ENCODE results near the gene APOL5.
"Not testable (repeated sequence)": the region's sequence is repeated elsewhere in the genome, so short reads cannot be mapped to it uniquely, and the experiment has no call there.

The APOL5 gene

GRCh38 chr22:35717572-35717971, at the start of gene APOL5:
APOL5 (plus strand) TSS chr22:35717872; CDS start chr22:35717872, 0 bp downstream.
- DNase-seq, result no peak

GRCh38 chr22:35674335-35674734, 43.3 kb upstream of the APOL5 start:
- no peak for DNase-seq

- DNase-seq, result not testable (repeated sequence)
These were observed 41.6 kb upstream of the APOL5 start for GRCh38 chr22:35676065-35676464.

GRCh38 chr22:35677460-35678187, 40.0 kb upstream of the APOL5 start:
- no peak for DNase-seq

- peak; percentile 19 for DNase-seq
These were observed 38.8 kb upstream of the APOL5 start for GRCh38 chr22:35678836-35679235.

GRCh38 chr22:35679492-35679891, 38.2 kb upstream of the APOL5 start:
- DNase-seq, result peak; percentile 82

- DNase-seq, result no peak
These were observed 36.1 kb upstream of the APOL5 start for GRCh38 chr22:35681454-35682052.

- DNase-seq, result no peak
These were observed 34.1 kb upstream of the APOL5 start for GRCh38 chr22:35683560-35683959.

GRCh38 chr22:35684270-35684700, 33.4 kb upstream of the APOL5 start:
- DNase-seq, result no peak

- no peak for DNase-seq
These were observed 32.9 kb upstream of the APOL5 start for GRCh38 chr22:35684732-35685131.

GRCh38 chr22:35685731-35686130, 31.9 kb upstream of the APOL5 start:
- no peak for DNase-seq

- no peak for DNase-seq
These were observed 31.4 kb upstream of the APOL5 start for GRCh38 chr22:35686298-35686697.

- DNase-seq, result no peak
These were observed 30.2 kb upstream of the APOL5 start for GRCh38 chr22:35687461-35687860.

GRCh38 chr22:35688913-35689675, 28.6 kb upstream of the APOL5 start:
- no peak for DNase-seq

GRCh38 chr22:35690001-35690400, 27.7 kb upstream of the APOL5 start:
- no peak for DNase-seq

- DNase-seq, result no peak
These were observed 22.5 kb upstream of the APOL5 start for GRCh38 chr22:35695202-35695601.

GRCh38 chr22:35697142-35697541, 20.5 kb upstream of the APOL5 start:
- DNase-seq, result peak; percentile 9

GRCh38 chr22:35699852-35700251, 17.8 kb upstream of the APOL5 start:
- not testable (repeated sequence) for DNase-seq

- DNase-seq, result no peak
These were observed 13.6 kb upstream of the APOL5 start for GRCh38 chr22:35703861-35704584.

- DNase-seq, result no peak
These were observed 12.5 kb upstream of the APOL5 start for GRCh38 chr22:35705141-35705540.

GRCh38 chr22:35708453-35708852, 9.2 kb upstream of the APOL5 start:
- no peak for DNase-seq

- DNase-seq, result no peak
These were observed 8.8 kb upstream of the APOL5 start for GRCh38 chr22:35708917-35709316.

GRCh38 chr22:35711336-35711735, 6.3 kb upstream of the APOL5 start:
- DNase-seq, result no peak
